Choroid plexus epithelial cell (primary cell): ENCODE data around the gene NFIX.
A peak's percentile ranks its signal among the peaks of the same experiment; 100 is the strongest.

ENCODE experiments used
- DNase-seq: peaks from one replicate; pipeline ENCODE4 v3.0.0-alpha.2; 2010; ENCODE audit warnings: low read depth
- H3K4me3 ChIP-seq: 2 replicates; pipeline ENCODE4 v1.5.1; 2011; ENCODE audit warnings: low read depth, mild to moderate bottlenecking, control low read depth, low read length, moderate library complexity
- TF ChIP-seq, protein P1 (sequence below): conservative IDR thresholded peaks from 2 replicates; pipeline ENCODE4 v1.5.1; 2011; ENCODE audit warnings: low read depth, mild to moderate bottlenecking, control low read depth, inconsistent platforms, low read length, moderate library complexity

NFIX gene

DNA sequence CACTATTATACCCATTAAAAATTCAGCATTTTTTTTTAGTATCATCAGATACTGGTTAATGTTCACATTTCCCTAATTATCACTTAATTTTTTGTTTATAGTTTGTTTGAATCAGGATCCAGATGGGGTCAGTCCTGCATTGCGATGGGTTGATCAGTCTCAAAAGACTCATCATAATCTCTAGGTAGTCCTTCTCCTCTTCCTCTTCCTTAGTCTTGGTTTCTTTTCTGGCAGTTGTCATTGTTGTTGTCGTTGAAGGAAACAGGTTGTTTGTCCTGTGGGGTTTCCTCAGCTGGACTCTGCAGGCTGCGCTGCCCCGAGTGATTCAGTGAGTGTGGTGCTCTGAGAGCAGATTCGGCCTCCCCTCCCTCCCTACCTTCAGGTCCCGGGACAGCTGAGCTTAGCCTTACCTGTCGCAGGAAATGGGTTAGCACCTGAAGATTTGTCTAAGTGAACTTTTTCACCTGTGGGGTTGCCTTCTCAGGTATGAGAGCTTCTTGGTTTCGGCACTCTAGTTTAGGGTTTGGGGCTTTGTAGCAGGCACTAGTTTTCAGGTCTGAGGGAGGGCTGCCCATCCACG, 34.1 kb downstream of the NFIX start:
- DNase-seq, result no peak
- TF ChIP-seq, protein P1, sequence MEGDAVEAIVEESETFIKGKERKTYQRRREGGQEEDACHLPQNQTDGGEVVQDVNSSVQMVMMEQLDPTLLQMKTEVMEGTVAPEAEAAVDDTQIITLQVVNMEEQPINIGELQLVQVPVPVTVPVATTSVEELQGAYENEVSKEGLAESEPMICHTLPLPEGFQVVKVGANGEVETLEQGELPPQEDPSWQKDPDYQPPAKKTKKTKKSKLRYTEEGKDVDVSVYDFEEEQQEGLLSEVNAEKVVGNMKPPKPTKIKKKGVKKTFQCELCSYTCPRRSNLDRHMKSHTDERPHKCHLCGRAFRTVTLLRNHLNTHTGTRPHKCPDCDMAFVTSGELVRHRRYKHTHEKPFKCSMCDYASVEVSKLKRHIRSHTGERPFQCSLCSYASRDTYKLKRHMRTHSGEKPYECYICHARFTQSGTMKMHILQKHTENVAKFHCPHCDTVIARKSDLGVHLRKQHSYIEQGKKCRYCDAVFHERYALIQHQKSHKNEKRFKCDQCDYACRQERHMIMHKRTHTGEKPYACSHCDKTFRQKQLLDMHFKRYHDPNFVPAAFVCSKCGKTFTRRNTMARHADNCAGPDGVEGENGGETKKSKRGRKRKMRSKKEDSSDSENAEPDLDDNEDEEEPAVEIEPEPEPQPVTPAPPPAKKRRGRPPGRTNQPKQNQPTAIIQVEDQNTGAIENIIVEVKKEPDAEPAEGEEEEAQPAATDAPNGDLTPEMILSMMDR, result no peak
- no peak overlapping the region for H3K4me3 ChIP-seq

DNA sequence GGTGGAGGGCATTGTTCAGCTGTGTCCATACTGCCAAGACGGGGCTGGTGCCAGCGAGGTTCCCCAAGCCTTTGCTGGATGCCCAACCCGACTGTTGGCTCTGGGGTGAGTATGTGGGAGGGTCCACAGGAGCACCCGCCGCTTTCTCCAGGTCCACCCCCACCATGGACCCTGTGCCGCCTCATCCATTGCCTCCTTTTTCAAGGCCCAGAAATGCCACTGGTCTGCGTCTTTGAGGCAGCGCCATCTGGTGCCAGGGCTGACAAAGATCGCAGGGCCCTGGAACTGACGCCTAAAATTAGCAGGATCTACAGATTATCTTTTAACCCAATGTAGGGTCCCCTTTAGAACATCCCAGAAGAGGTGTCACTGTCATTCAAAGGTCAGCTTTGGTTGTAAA, 34.6 kb downstream of the NFIX start:
- DNase-seq, result no peak

DNA sequence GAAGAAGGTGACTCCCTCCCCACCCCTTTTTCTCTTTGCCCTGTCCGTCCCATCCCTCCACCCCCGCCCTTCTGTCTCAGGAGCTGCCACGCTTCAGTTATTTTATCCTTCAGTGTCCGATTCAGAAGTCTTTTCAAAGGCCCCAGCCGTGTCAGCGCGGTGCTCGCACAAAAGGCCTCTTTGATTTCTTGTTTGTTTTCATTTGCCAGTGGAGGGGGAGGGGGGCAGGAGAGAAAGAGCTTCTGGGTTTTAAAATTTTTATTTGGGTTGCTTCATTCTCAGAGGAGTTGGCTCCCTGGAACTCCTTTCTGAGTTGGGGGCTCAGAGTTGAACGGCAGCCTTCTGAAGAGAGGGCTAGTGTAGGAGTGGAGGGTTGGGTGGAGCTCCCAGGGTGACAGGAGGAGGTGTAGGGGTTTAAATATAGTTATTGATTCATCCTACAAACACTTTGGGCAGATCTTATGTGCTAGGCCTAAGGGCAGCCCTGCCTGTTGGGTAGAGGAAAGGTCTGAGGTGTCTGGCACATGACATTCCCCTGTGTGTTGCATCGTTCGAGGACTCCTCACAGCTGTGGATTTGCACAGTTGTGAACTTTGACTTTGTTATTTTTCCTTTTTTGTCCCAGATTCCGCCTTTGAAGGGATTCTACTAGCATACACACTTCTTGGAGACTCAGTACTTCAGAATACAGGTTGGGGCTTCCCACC, 36.8 kb downstream of the NFIX start:
- no peak overlapping the region for H3K4me3 ChIP-seq
- DNase-seq, result peak; percentile 43
- TF ChIP-seq, protein P1, result no peak

More for the DNA sequence above, 34.6 kb downstream of the NFIX start:
- H3K4me3 ChIP-seq, result no peak overlapping the region
- TF ChIP-seq, protein P1, result peak; percentile 50

DNA sequence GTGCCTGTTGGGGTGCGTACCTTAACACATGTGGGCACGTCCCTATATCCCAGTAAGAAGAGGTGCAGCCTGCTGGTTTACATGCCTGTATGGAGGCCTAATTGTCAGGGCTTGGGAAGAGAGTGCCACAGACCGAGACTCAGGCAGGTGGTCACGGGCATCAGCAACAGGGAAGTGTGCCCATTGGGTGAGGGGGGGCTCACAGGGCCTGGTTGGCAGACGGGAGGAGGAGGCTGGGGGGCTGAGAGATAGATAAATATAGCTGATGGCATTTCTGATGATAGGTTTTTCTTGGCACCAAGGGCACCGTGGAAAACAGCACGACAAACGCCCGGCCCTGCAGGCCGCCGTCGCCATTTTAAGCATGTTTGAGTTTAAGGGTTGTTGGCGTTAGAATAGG, 37.6 kb downstream of the NFIX start:
- no peak overlapping the region for H3K4me3 ChIP-seq
- TF ChIP-seq, protein P1, result no peak
- no peak for DNase-seq

DNA sequence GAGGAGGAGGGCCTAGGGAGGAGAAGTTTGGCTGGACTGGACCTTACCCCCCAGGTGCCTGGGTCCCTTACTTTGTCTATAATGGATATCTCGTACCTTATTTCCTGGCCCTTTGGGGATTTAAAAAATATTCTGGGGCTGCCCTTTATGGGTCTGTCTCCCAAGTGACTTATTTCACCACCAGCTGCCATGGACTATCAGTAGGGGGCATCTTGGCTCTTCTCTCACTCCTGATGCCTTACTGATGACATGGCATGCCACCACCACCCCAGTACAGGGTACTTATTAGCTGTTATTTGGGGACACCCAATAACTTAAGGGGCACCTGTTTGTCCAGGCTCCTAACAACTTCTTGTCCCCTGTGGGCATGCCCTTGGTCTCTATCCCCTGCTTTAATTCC, 38.0 kb downstream of the NFIX start:
- DNase-seq, result no peak
- no peak overlapping the region for H3K4me3 ChIP-seq
- TF ChIP-seq, protein P1, result peak; percentile 19

DNA sequence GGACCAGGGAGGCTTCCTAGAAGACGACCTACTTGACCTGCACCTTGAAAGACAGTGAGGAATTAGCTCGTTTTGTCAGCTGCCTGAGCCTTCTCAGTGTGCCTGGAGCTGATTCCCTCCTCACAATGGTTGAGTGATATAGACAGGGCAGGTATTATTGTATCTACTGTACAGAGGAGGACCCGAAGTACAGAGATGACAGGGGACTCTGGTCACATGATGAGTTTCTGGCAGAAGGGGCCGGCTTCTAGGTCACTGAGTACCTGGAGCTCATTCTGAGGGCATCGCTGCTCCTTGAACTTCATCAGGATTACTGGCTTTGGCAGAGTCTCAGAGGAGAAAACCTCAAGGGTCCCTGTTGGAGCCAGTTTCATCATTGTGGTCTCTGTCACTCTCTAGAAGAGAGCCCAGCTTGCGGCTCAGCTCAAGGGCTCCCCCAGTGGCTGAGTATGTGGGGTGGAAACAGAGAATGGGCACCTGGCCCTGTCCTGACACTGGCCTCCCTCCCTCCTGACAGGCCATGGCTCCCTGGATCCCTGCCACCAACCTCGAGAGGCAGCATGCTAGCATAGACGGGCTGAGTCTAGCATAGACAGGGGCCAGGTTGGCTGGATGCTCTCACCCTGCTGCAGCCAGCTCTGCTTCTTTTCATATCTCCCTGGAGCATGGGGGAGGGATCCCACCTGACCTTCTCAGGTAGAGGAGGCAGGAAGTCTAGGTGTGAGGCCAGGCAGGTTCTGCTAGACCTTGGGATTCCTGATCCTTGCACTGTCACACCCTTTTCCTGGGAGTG, 38.7 kb downstream of the NFIX start:
- no peak overlapping the region for H3K4me3 ChIP-seq
- TF ChIP-seq, protein P1, result peak; percentile 81

DNA sequence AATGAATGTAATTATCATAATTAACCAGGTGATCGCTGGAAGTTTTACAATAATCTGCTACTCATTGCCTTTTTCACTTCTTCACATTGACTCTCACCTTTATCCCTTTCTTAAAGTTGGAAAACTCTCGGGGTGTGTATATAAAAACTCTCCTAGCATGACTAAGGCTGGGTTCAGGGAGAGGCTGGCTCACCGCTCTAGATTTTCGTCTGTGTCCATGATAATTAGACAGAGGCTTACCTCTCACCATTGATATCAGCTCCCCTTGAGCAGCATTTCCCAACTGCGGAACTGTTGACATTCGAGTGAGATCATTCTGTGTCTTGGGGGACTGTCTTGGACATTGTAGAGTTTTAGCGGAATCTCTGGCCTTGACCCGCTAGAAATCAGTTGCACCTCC, 39.4 kb downstream of the NFIX start:
- TF ChIP-seq, protein P1, result no peak
- no peak for DNase-seq
- H3K4me3 ChIP-seq, result no peak overlapping the region

More for the DNA sequence above, 38.7 kb downstream of the NFIX start:
- DNase-seq, result peak; percentile 48
